Stimulated activated CD4-positive, alpha-beta T cell treated with anti-CD3 and anti-CD28 coated beads, Interleukin-1b, Interleukin-23, amount 100 ng/mL, for 48 hours (primary cell): Measurements from ENCODE around the gene PRR22.

Source experiments
- DNase-seq: peaks from one replicate; pipeline ENCODE4 v3.0.0-alpha.2; 2020

PRR22 gene

GRCh38 chr19:5811117-5811516 lies 26.6 kb upstream of the PRR22 start:
- DNase-seq = no peak

- DNase-seq = no peak
Measured at GRCh38 chr19:5809469-5809868, 24.9 kb upstream of the PRR22 start.

- DNase-seq = no peak
Measured at GRCh38 chr19:5809053-5809452, 24.5 kb upstream of the PRR22 start.

GRCh38 chr19:5808120-5808816 lies 23.7 kb upstream of the PRR22 start:
- no peak for DNase-seq

- no peak for DNase-seq
Measured at GRCh38 chr19:5806905-5807304, 22.4 kb upstream of the PRR22 start.

- no peak for DNase-seq
Measured at GRCh38 chr19:5806133-5806489, 21.6 kb upstream of the PRR22 start.

GRCh38 chr19:5805462-5806132 lies 21.1 kb upstream of the PRR22 start:
- peak; percentile 52 for DNase-seq

- DNase-seq = no peak
Measured at GRCh38 chr19:5804516-5805461, 20.2 kb upstream of the PRR22 start, which contains the start of gene NRTN. Gene NRTN, plus strand, starts transcription at chr19:5805067. Its CDS starts 19,099 bp downstream, at chr19:5824166.

GRCh38 chr19:5803752-5804515 lies 19.4 kb upstream of the PRR22 start:
- peak; percentile 95 for DNase-seq

- DNase-seq = no peak
Measured at GRCh38 chr19:5803441-5803751, 18.9 kb upstream of the PRR22 start.

- DNase-seq = no peak
Measured at GRCh38 chr19:5801796-5802619, 17.5 kb upstream of the PRR22 start.

GRCh38 chr19:5800361-5801270 lies 16.1 kb upstream of the PRR22 start:
- DNase-seq = no peak

- DNase-seq = no peak
Measured at GRCh38 chr19:5799247-5800241, 15.0 kb upstream of the PRR22 start.

- no peak for DNase-seq
Measured at GRCh38 chr19:5798244-5798643, 13.7 kb upstream of the PRR22 start.

GRCh38 chr19:5795382-5795919 lies 10.9 kb upstream of the PRR22 start:
- no peak for DNase-seq

- DNase-seq = no peak
Measured at GRCh38 chr19:5793188-5793587, 8.6 kb upstream of the PRR22 start.

- no peak for DNase-seq
Measured at GRCh38 chr19:5792224-5792623, 7.7 kb upstream of the PRR22 start.

GRCh38 chr19:5790559-5791520 lies 6.3 kb upstream of the PRR22 start, which contains the start of gene DUS3L:
Gene DUS3L, minus strand, starts transcription at chr19:5791163. Its CDS starts 22 bp downstream, at chr19:5791141.
- peak; percentile 98 for DNase-seq
